Esophagus squamous epithelium (tissue), 5 donors: ENCODE data around the gene ARMH1. TPM values are rescaled to one million over a fixed set of nuclear protein-coding genes. Genes with fewer than 3 reads are reported as not detected.
"Not testable (repeated sequence)": the region's sequence is repeated elsewhere in the genome, so short reads cannot be mapped to it uniquely, and the experiment has no call there.

ENCODE experiments used
- DNase-seq: peaks from one replicate; lab custom pipeline; 2025; lab: John Stamatoyannopoulos, UW
- H3K27ac ChIP-seq, 4 donors: fragments of 200-600 bp; sonication (generic); one replicate each; pipeline ENCODE4 v1.5.1; 2016 to 2019; ENCODE audit warnings: mild to moderate bottlenecking in 1 of 4
- H3K27me3 ChIP-seq, 4 donors: fragments of 200-600 bp; sonication (generic); 1 replicate in 3 of 4; 2 replicates in 1 of 4; pipeline versions ENCODE4 v1.5.1 to v1.6.0; 2017 to 2021; ENCODE audit warnings: antibody characterized with exemption in 1 of 4
- H3K36me3 ChIP-seq, 3 donors: fragments of 200-600 bp; sonication (generic); one replicate each; pipeline ENCODE4 v1.5.1; 2016 to 2019
- H3K4me1 ChIP-seq, 3 donors: fragments of 200-600 bp; sonication (generic); one replicate each; pipeline ENCODE4 v1.5.1; 2017 to 2019
- H3K4me3 ChIP-seq, 4 donors: fragments of 200-600 bp; sonication (generic); 1 replicate in 3 of 4; 2 replicates in 1 of 4; pipeline ENCODE4 v1.5.1; 2016 to 2019; ENCODE audit warnings: mild to moderate bottlenecking in 2 of 4, moderate library complexity in 1 of 4
- H3K9me3 ChIP-seq, 3 donors: fragments of 200-600 bp; sonication (generic); one replicate each; pipeline ENCODE4 v1.5.1; 2016 to 2019
- POLR2A ChIP-seq, 4 donors: fragments of 450-650 bp; IDR thresholded peaks; one replicate each; pipeline ENCODE4 v1.6.1; 2017; ENCODE audit warnings: antibody characterized with exemption in 4 of 4, mild to moderate bottlenecking in 4 of 4, moderate library complexity in 3 of 4
- WGBS, 2 donors: methylation state at CpG; one replicate each; pipeline ENCODE4 v1.1.5; 2018; 5-methylcytosine and 5-hydroxymethylcytosine counted together
- intact Hi-C: fragments of 100-400 bp; cut with DNase I; formaldehyde crosslinking; loops from one replicate; pipeline ENCODE4 v1.15.0; 2022
- total RNA-seq, 4 donors: library from RNA; depleted of rRNA; stranded (reverse); fragments of >200 nt; gene quantifications; one replicate each; pipeline ENCODE4 v1.1.0, GENCODE V29; 2016
- TF ChIP-seq, protein P1 (sequence below), 6 experiments: fragments of 450-650 bp in 4 of 6; fragments of 200-600 bp in 2 of 6; sonication (generic) in 2 of 6; IDR thresholded peaks; one replicate each; pipeline ENCODE4 v1.5.1; 2016 to 2019; ENCODE audit warnings: antibody characterized with exemption in 6 of 6, mild to moderate bottlenecking in 4 of 6, moderate library complexity in 4 of 6
- donor health status: DM: yes; HTN: yes; CAD: no.

ARMH1 gene
- total RNA-seq, 4 donors from 2014 or later: 1.3 TPM; not detected in 3

DNA sequence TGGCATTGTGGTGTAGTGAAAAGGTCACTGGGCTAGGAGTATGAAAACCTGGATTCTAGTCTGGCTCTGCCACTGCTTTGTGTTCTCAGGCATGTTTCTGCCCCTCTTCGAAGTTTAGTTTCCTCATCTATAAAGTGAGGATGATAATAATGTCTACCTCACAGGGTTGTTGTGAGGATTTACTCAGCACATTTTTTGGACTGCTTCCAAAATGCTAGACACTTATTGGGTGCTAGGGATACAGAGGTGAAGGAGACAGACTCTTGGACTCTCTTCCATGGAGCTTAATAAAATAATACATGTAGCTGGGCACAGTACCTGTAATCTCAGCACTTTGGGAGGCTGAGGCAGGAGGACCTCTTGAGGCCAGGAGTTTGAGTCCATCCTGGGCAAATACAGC, 68.7 kb downstream of the ARMH1 start:
- Histone ChIP-seq H3K4me3 (no peak overlapping the region), H3K36me3 (peaks cover 0 to 15% (median 0%) of the 10 kb centered on the region in 3 donors), H3K9me3 (no peaks in the 10 kb centered on the region), H3K4me1 (peaks cover 7 to 14% (median 8%) of the 10 kb centered on the region in 3 donors), H3K27me3 (no peaks in the 10 kb centered on the region), H3K27ac (no peak overlapping the region)
- intact Hi-C loops: no loop called here
- WGBS, 2 donors: 78 to 100% methylated on average over 1 of the region's 1 CpG
- no peak for DNase-seq
- no peak for TF ChIP-seq POLR2A (IDR thresholded peaks at IDR 0.05)
- TF ChIP-seq, protein P1, sequence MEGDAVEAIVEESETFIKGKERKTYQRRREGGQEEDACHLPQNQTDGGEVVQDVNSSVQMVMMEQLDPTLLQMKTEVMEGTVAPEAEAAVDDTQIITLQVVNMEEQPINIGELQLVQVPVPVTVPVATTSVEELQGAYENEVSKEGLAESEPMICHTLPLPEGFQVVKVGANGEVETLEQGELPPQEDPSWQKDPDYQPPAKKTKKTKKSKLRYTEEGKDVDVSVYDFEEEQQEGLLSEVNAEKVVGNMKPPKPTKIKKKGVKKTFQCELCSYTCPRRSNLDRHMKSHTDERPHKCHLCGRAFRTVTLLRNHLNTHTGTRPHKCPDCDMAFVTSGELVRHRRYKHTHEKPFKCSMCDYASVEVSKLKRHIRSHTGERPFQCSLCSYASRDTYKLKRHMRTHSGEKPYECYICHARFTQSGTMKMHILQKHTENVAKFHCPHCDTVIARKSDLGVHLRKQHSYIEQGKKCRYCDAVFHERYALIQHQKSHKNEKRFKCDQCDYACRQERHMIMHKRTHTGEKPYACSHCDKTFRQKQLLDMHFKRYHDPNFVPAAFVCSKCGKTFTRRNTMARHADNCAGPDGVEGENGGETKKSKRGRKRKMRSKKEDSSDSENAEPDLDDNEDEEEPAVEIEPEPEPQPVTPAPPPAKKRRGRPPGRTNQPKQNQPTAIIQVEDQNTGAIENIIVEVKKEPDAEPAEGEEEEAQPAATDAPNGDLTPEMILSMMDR (IDR thresholded peaks at IDR 0.05): no peak

DNA sequence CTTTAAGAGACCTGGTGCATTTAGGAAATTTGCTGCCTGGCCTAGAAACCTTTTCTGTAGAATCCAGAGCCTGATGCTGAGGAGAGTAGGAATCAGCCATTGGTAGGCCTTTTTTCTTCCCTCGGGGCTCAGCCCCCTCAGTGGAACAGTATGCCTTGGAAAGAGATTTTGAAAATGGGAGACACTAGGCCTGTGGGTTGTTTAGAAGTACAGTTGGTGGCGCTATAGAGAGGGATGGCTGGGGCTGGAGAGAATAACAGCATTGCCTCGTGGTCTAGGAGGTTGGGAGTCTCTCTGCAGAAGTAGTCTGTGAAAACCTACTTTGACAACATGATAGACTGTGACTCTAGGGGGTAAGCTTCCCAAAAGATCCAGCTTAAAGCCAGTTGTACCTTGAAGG, 73.4 kb downstream of the ARMH1 start:
- Histone ChIP-seq H3K27me3 (no peaks in the 10 kb centered on the region), H3K4me3 (no peak overlapping the region), H3K4me1 (no peaks in the 10 kb centered on the region), H3K27ac (no peak overlapping the region), H3K9me3 (no peaks in the 10 kb centered on the region), H3K36me3 (peaks cover 0 to 23% (median 0%) of the 10 kb centered on the region in 3 donors)
- DNase-seq: no peak
- intact Hi-C loops: no loop called here
- WGBS, 2 donors: 92% methylated on average over 3 of the region's 3 CpGs
- TF ChIP-seq, protein P1 (IDR thresholded peaks at IDR 0.05): no peak
- no peak for TF ChIP-seq POLR2A (IDR thresholded peaks at IDR 0.05)

DNA sequence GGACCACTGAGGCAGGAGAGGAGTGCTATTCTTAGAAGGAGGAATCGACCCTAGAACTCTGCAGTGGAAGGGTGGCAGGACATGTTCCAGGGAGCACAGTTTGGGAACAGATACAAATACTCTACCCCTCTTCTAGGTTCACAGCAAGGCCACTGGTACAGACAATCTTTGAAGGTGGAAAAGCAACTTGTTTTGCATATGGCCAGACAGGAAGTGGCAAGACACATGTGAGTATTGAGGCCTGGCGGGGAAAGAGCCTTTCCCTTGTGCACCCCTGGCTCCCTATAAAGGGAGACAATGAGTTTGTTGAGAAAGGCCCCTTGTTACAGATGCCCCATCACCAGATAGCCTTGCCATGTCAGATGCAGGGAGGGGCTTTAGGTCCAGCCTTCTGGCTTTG, 82.9 kb downstream of the ARMH1 start:
- intact Hi-C loops: no loop called here
- Histone ChIP-seq H3K27me3 (no peaks in the 10 kb centered on the region), H3K9me3 (no peaks in the 10 kb centered on the region), H3K4me3 (no peak overlapping the region), H3K27ac (no peak overlapping the region), H3K36me3 (peaks cover 0 to 84% (median 4%) of the 10 kb centered on the region in 3 donors), H3K4me1 (no peaks in the 10 kb centered on the region)
- no peak for DNase-seq
- TF ChIP-seq, protein P1 (IDR thresholded peaks at IDR 0.05): no peak
- no peak for TF ChIP-seq POLR2A (IDR thresholded peaks at IDR 0.05)
- WGBS, 2 donors: 78 to 100% methylated on average over 2 of the region's 2 CpGs

DNA sequence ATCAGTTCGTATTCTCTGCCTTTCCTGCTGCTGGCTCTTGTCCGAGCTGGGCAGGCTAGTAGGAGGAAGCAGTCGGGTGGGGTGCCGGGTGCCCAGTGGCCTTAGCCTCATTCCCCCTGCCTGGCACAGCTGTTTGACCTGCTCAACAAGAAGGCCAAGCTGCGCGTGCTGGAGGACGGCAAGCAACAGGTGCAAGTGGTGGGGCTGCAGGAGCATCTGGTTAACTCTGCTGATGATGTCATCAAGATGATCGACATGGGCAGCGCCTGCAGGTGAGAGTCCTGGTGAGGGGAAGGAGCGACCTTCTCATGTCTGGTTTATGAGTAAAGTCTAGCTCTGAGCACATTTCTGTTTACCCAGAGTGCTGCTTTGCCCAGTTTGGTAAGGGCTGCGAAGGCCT, 84.6 kb downstream of the ARMH1 start:
- no peak overlapping the region for H3K27ac ChIP-seq
- TF ChIP-seq, protein P1 (IDR thresholded peaks at IDR 0.05): no peak
- TF ChIP-seq POLR2A (IDR thresholded peaks at IDR 0.05): no peak
- 40 to 66% methylated on average over 1 to 4 of the region's 11 CpGs for whole genome bisulfite sequencing, 2 donors
- no peaks in the 10 kb centered on the region for H3K27me3 ChIP-seq
- intact Hi-C loops: no loop called here
- no peak for DNase-seq
- H3K4me1 ChIP-seq: no peaks in the 10 kb centered on the region
- H3K36me3 ChIP-seq: peaks cover 0 to 88% (median 4%) of the 10 kb centered on the region in 3 donors
- H3K4me3 ChIP-seq: no peak overlapping the region
- no peaks in the 10 kb centered on the region for H3K9me3 ChIP-seq

DNA sequence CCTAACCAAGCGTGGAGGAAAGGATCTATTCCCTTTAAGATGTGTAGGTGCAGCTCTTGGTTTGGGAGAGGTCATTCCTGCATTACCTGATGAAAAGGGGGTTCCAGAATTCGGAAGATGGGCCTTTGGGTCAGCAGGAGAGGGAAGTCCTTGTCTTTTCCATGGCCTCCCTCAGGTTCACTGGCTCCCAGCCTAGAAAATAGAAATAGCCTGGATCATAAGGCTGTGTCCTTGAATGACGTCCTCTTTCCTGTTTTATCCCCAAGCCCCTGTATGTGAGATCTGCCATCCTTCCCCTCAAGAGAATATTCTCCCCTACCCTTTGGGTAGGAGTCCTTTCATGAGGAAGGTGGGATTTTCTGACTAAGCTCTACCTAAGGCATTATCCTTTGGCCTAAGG, 86.4 kb downstream of the ARMH1 start:
- intact Hi-C loops: no loop called here

DNA sequence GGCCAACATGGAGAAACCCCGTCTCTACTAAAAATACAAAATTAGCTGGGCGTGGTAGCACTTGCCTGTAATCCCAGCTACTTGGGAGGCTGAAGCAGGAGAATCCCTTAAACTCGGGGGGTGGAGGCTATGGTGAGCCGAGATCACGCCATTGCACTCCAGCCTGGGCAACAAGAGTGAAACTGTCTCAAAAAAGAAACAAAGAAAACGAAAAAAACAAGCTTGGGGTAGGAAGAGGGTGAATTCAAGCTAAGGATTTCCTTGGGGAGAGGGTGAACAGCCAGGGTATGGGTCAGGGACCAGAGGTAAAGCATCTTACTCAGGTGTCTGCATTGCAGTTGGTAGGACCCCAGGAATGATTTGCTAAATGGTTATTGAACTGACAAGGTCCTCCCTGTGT, 91.9 kb downstream of the ARMH1 start:
- intact Hi-C loops, H3K9me3 ChIP-seq, H3K4me3 ChIP-seq, DNase-seq, H3K4me1 ChIP-seq, H3K27ac ChIP-seq, H3K27me3 ChIP-seq: not testable (repeated sequence)
- peaks cover 0 to 45% (median 0%) of the 10 kb centered on the region in 3 donors for H3K36me3 ChIP-seq
- 89 to 93% methylated on average over 6 of the region's 6 CpGs for WGBS, 2 donors

More for the DNA sequence above, 86.4 kb downstream of the ARMH1 start:
- no peak overlapping the region for H3K27ac ChIP-seq
- H3K27me3 ChIP-seq: no peaks in the 10 kb centered on the region
- no peak for DNase-seq
- H3K4me3 ChIP-seq: no peak overlapping the region
- 91 to 96% methylated on average over 2 to 3 of the region's 3 CpGs for WGBS, 2 donors
- TF ChIP-seq, protein P1 (IDR thresholded peaks at IDR 0.05): no peak
- TF ChIP-seq POLR2A (IDR thresholded peaks at IDR 0.05): no peak
- H3K36me3 ChIP-seq: peaks cover 0 to 75% (median 4%) of the 10 kb centered on the region in 3 donors
- no peaks in the 10 kb centered on the region for H3K4me1 ChIP-seq
- H3K9me3 ChIP-seq: no peaks in the 10 kb centered on the region
